Mesendoderm (in vitro differentiated cells): ENCODE data around the gene OR52E5.

Experiments
- DNase-seq: peaks from one replicate; pipeline ENCODE4 v3.0.0; 2013
- H2AK5ac ChIP-seq: 2 replicates; pipeline ENCODE4 v1.6.1; 2013; ENCODE audit warnings: low read length, inconsistent platforms
- H2BK120ac ChIP-seq: 2 replicates; pipeline ENCODE4 v1.6.1; 2013; ENCODE audit warnings: low read depth, mild to moderate bottlenecking, low read length, moderate library complexity, mixed read lengths
- H2BK15ac ChIP-seq: replicated peaks from 2 replicates; pipeline ENCODE4 v1.6.1; 2013; ENCODE audit warnings: low read depth, mild to moderate bottlenecking, moderate library complexity
- H2BK5ac ChIP-seq: 2 replicates; pipeline ENCODE4 v1.6.1; 2013; ENCODE audit warnings: low read length, inconsistent platforms
- H3K18ac ChIP-seq: 2 replicates; pipeline ENCODE4 v1.6.1; 2013; ENCODE audit warnings: mild to moderate bottlenecking, low read length, mixed read lengths
- H3K23ac ChIP-seq: one replicate; pipeline ENCODE4 v1.6.1; 2013; ENCODE audit warnings: low read length
- H3K27ac ChIP-seq: 2 replicates; pipeline ENCODE4 v1.5.1; 2013; ENCODE audit warnings: low read depth, mild to moderate bottlenecking, inconsistent platforms, low read length, moderate library complexity
- H3K27me3 ChIP-seq: 2 replicates; pipeline ENCODE4 v1.6.1; 2013; ENCODE audit warnings: low read length, control low read depth, mild to moderate bottlenecking, inconsistent platforms; ENCODE audit not compliant: insufficient read depth, poor library complexity
- H3K36me3 ChIP-seq: 2 replicates; pipeline ENCODE4 v1.6.1; 2013; ENCODE audit warnings: low read length, inconsistent platforms; ENCODE audit not compliant: control insufficient read depth, insufficient read depth
- H3K4ac ChIP-seq: one replicate; pipeline ENCODE4 v1.6.1; 2013; ENCODE audit warnings: low read depth, mild to moderate bottlenecking, low read length, moderate library complexity
- H3K4me1 ChIP-seq: 2 replicates; pipeline ENCODE4 v1.6.1; 2013; ENCODE audit warnings: low read depth, low read length, inconsistent platforms; ENCODE audit not compliant: control insufficient read depth
- H3K4me2 ChIP-seq: 2 replicates; pipeline ENCODE4 v1.6.1; 2013; ENCODE audit warnings: low read length
- H3K4me3 ChIP-seq: 2 replicates; pipeline ENCODE4 v1.5.1; 2013; ENCODE audit warnings: mild to moderate bottlenecking, low read length
- H3K56ac ChIP-seq: one replicate; pipeline ENCODE4 v1.6.1; 2013; ENCODE audit warnings: low read length
- H3K79me1 ChIP-seq: 2 replicates; pipeline ENCODE4 v1.6.1; 2013; ENCODE audit warnings: low read length, inconsistent platforms
- H3K79me2 ChIP-seq: 2 replicates; pipeline ENCODE4 v1.6.1; 2013; ENCODE audit warnings: mild to moderate bottlenecking, low read length; ENCODE audit not compliant: control insufficient read depth, insufficient read depth
- H3K9ac ChIP-seq: 2 replicates; pipeline ENCODE4 v1.6.1; 2013; ENCODE audit warnings: low read length, inconsistent platforms
- H4K5ac ChIP-seq: one replicate; pipeline ENCODE4 v1.6.1; 2013; ENCODE audit warnings: low read length
- H4K8ac ChIP-seq: one replicate; pipeline ENCODE4 v1.6.1; 2013; ENCODE audit warnings: low read depth, mild to moderate bottlenecking, control low read depth, low read length, moderate library complexity
- WGBS: extraction: QIAGEN DNeasy Blood & Tissue Kit; methylation state at CpG from one replicate; pipeline ENCODE4 v1.1.7; 2013; ENCODE audit warnings: low lambda C conversion rate, missing lambda C conversion rate; ENCODE audit not compliant: insufficient coverage; ENCODE audit errors: extremely low coverage; 5-methylcytosine and 5-hydroxymethylcytosine counted together

OR52E5 gene

DNA sequence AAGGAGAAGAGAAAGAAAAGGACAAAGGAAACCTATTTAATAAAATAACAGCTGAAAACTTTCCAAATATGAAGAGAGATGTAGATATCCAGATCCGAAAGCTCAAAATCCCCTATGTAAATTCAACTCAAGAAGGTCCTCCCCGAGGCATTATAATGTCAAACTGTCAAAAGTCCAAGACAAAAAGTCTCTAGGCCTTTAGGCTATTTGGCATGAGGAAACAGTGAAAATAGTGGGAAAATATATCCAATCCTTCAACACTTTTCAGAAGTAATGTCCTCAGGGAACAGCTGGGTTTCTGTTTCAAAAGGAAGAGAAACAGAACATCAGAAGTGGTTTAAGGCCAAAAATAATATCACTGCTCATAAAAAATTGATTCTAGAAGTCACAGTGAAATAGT lies 14.4 kb upstream of the OR52E5 start:
- H3K23ac ChIP-seq, result no peak overlapping the region
- no peak for DNase-seq
- no peaks in the 10 kb centered on the region for H3K27me3 ChIP-seq
- no peak overlapping the region for H2BK120ac ChIP-seq
- H3K79me2 ChIP-seq, result no peaks in the 10 kb centered on the region
- H3K4me1 ChIP-seq, result no peaks in the 10 kb centered on the region
- H2AK5ac ChIP-seq, result no peak overlapping the region
- no peak overlapping the region for H4K8ac ChIP-seq
- WGBS, result no CpG with 5 or more reads among the region's 2 CpGs
- no peak overlapping the region for H4K5ac ChIP-seq
- no peak overlapping the region for H3K27ac ChIP-seq
- no peak overlapping the region for H3K56ac ChIP-seq
- no peak overlapping the region for H2BK5ac ChIP-seq
- H3K4me3 ChIP-seq, result no peak overlapping the region
- H3K18ac ChIP-seq, result no peak overlapping the region
- H3K36me3 ChIP-seq, result no peaks in the 10 kb centered on the region
- H3K4ac ChIP-seq, result no peak overlapping the region
- H3K9ac ChIP-seq, result no peak overlapping the region
- no peak overlapping the region for H2BK15ac ChIP-seq
- H3K79me1 ChIP-seq, result no peaks in the 10 kb centered on the region
- no peak overlapping the region for H3K4me2 ChIP-seq

DNA sequence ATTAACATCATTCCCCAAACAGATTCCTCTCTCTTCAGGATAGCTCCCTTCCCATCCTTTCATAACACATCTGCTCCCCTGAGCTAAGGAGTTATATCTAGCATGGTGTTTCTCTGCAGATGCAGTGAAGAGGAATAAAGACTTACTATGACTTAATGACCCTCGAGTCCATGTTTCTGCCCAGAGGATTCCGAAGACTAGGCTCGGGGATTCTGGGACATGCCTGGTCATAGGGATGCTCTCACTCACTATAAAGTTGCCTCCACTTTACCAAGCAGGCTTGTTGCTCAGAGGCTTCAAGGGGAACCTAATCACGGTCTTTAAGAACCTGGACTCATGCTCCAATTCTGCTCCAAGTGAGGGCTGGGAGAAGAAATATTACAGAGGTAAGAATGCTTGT lies 12.7 kb upstream of the OR52E5 start, which contains the start of gene OR52E4:
Gene OR52E4 (plus strand): TSS at position 301 of the 400 bp plus-strand sequence. CDS start 3,664 bp downstream, outside the sequence.
- H2AK5ac ChIP-seq, result no peak within 1 kb of the TSS
- DNase-seq, result no peak
- no peak within 1 kb of the TSS for H3K4ac ChIP-seq
- no peak within 1 kb of the TSS for H4K5ac ChIP-seq
- H3K18ac ChIP-seq, result no peak within 1 kb of the TSS
- WGBS, result no CpG with 5 or more reads among the region's 4 CpGs
- no peak within 1 kb of the TSS for H2BK5ac ChIP-seq
- H3K23ac ChIP-seq, result no peak within 1 kb of the TSS
- no peak within 1 kb of the TSS for H3K56ac ChIP-seq
- no peak within 1 kb of the TSS for H3K27ac ChIP-seq
- no peak within 1 kb of the TSS for H3K4me3 ChIP-seq
- H3K79me1 ChIP-seq, result no peaks in the 10 kb centered on the region
- no peak within 1 kb of the TSS for H4K8ac ChIP-seq
- no peaks in the 10 kb centered on the region for H3K36me3 ChIP-seq
- no peaks in the 10 kb centered on the region for H3K4me1 ChIP-seq
- no peak within 1 kb of the TSS for H3K4me2 ChIP-seq
- no peak within 1 kb of the TSS for H3K9ac ChIP-seq
- H3K79me2 ChIP-seq, result no peaks in the 10 kb centered on the region
- no peak within 1 kb of the TSS for H2BK15ac ChIP-seq
- H2BK120ac ChIP-seq, result no peak within 1 kb of the TSS
- no peaks in the 10 kb centered on the region for H3K27me3 ChIP-seq

DNA sequence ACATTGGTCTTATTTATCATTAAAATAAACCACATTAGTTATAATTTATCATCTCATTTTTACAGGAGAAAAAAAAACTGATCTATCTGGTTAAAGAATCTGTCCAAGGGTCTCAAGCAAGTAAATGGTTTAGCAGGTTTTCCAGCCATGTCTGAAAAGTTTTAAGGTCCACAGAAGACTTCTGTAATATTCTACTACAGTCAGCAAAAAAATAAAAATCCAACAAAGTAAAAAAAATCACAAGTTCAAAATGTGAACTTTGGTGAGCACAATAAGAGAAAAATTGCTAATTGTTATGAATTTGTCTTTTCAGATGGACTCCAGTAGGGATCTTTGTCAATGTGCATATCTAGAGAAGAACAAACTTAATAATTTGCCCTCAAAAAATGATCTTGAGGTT lies 11.3 kb upstream of the OR52E5 start:
- Histone ChIP-seq H3K9ac (no peak overlapping the region), H4K8ac (no peak overlapping the region), H2AK5ac (no peak overlapping the region), H3K27me3 (no peaks in the 10 kb centered on the region), H3K36me3 (no peaks in the 10 kb centered on the region), H2BK120ac (no peak overlapping the region), H3K23ac (no peak overlapping the region), H3K4ac (no peak overlapping the region), H3K18ac (no peak overlapping the region), H3K4me3 (no peak overlapping the region), H4K5ac (no peak overlapping the region), H2BK5ac (no peak overlapping the region), H3K79me1 (no peaks in the 10 kb centered on the region), H3K4me1 (no peaks in the 10 kb centered on the region), H3K56ac (no peak overlapping the region), H3K27ac (no peak overlapping the region), H3K79me2 (no peaks in the 10 kb centered on the region), H3K4me2 (no peak overlapping the region), H2BK15ac (no peak overlapping the region)
- DNase-seq, result no peak

DNA sequence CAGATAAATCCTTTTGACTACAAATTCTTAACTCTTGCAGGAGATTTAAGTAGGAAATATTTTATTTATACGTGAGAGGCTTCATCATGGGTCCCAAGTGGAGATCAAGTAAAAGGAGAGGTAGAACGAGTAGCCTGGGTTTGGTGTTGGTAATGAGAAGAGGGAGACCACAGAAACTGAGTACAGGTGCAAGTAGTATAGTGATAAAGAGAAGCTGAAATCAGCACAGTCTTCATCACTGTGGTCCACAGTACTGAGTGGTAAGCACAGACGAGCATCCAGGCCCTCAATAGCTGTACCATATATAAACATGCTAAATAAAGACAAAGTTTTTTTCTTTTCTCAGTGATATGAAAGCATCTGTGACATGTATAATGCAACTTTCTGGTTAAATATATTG lies 5.8 kb upstream of the OR52E5 start:
- DNase-seq, result no peak
- Histone ChIP-seq H2BK5ac (no peak overlapping the region), H3K4me1 (no peaks in the 10 kb centered on the region), H3K18ac (no peak overlapping the region), H3K27me3 (no peaks in the 10 kb centered on the region), H3K9ac (no peak overlapping the region), H3K4ac (no peak overlapping the region), H3K4me2 (no peak overlapping the region), H3K4me3 (no peak overlapping the region), H3K23ac (no peak overlapping the region), H3K36me3 (no peaks in the 10 kb centered on the region), H3K56ac (no peak overlapping the region), H4K5ac (no peak overlapping the region), H3K27ac (no peak overlapping the region), H2BK120ac (no peak overlapping the region), H3K79me2 (no peaks in the 10 kb centered on the region), H3K79me1 (no peaks in the 10 kb centered on the region), H2BK15ac (no peak overlapping the region), H4K8ac (no peak overlapping the region), H2AK5ac (no peak overlapping the region)
- WGBS, result no CpG with 5 or more reads among the region's 3 CpGs

DNA sequence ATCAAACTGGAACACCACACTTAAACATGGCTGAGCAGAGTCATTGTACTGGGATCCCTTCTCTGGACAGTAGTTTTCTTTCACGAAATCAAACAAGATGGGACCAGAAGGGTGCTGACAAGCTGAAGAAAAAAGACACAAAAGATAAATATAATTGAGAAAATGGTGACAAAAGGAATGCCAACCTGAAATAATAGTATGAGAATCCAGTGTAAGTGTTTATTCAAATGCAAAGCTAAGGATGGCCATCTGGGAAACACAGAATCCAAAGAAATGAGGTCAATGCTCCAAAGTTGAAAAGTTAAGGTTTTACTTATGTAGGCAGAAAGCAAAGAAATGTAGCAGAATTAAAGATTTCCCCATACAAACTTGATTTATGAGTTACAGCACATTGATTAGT lies 5.3 kb upstream of the OR52E5 start:
- Histone ChIP-seq H3K4ac (no peak overlapping the region), H2BK120ac (no peak overlapping the region), H3K27me3 (no peaks in the 10 kb centered on the region), H2BK5ac (no peak overlapping the region), H3K18ac (no peak overlapping the region), H3K79me2 (no peaks in the 10 kb centered on the region), H4K8ac (no peak overlapping the region), H3K79me1 (no peaks in the 10 kb centered on the region), H2AK5ac (no peak overlapping the region), H3K36me3 (no peaks in the 10 kb centered on the region), H3K4me1 (no peaks in the 10 kb centered on the region), H3K56ac (no peak overlapping the region), H3K4me3 (no peak overlapping the region), H3K4me2 (no peak overlapping the region), H3K27ac (no peak overlapping the region), H3K23ac (no peak overlapping the region), H3K9ac (no peak overlapping the region), H2BK15ac (no peak overlapping the region), H4K5ac (no peak overlapping the region)
- WGBS, result no CpG with 5 or more reads among the region's 1 CpG
- no peak for DNase-seq

DNA sequence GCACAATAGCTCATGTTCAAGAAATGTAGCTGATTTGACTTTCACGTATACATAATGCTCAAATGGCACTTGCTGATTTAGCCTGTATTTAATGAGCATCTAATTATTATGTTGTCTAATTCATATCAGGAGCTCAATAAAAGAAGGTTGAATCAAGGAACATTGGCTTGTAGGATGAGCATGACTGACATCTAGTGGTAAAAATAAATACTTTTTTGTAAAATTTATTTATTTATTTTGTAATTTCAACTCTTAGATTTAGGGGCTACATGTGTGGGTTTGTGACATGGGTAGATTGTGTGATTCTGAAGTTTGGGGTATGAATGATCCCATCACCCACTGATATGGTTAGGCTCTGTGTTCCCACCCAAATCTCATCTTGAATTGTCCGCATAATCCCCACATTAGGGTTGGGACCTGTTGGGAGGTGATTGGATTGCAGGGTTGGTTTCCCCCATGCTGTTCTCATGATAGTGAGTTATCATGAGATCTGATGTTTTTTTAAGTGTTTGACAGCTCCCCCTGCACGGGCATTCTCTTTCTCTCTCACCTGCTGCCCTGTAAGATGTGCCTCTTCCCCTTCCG lies 1.7 kb upstream of the OR52E5 start:
- H2BK5ac ChIP-seq, result no peak overlapping the region
- no peak overlapping the region for H3K4me3 ChIP-seq
- DNase-seq, result peak; percentile 25
- H3K56ac ChIP-seq, result no peak overlapping the region
- no peak overlapping the region for H3K18ac ChIP-seq
- no peak overlapping the region for H2AK5ac ChIP-seq
- H3K27me3 ChIP-seq, result no peaks in the 10 kb centered on the region
- no peak overlapping the region for H4K8ac ChIP-seq
- WGBS, result no CpG with 5 or more reads among the region's 4 CpGs
- no peak overlapping the region for H3K4me2 ChIP-seq
- H3K79me2 ChIP-seq, result no peaks in the 10 kb centered on the region
- H3K23ac ChIP-seq, result no peak overlapping the region
- no peak overlapping the region for H2BK15ac ChIP-seq
- H4K5ac ChIP-seq, result no peak overlapping the region
- no peak overlapping the region for H3K9ac ChIP-seq
- no peaks in the 10 kb centered on the region for H3K4me1 ChIP-seq
- no peak overlapping the region for H2BK120ac ChIP-seq
- no peak overlapping the region for H3K27ac ChIP-seq
- no peaks in the 10 kb centered on the region for H3K79me1 ChIP-seq
- no peak overlapping the region for H3K4ac ChIP-seq
- H3K36me3 ChIP-seq, result no peaks in the 10 kb centered on the region
